Adrenal gland (tissue), 5 donors: Measurements from ENCODE around the gene MAP1B.

Experiments used
- POLR2A ChIP-seq, 2 donors: fragments of 450-650 bp; IDR thresholded peaks; one replicate each; pipeline ENCODE4 v1.6.1; 2017; ENCODE audit warnings: antibody characterized with exemption in 2 of 2, mild to moderate bottlenecking in 2 of 2, moderate library complexity in 1 of 2
- TF ChIP-seq, protein P1 (sequence below), 6 experiments: fragments of 450-650 bp in 4 of 6; fragments of 200-600 bp in 2 of 6; sonication (generic) in 1 of 6; IDR thresholded peaks; 1 replicate in 5 of 6; 2 replicates in 1 of 6; pipeline versions ENCODE4 v1.5.1 to v1.8.0; 2016 to 2021; ENCODE audit warnings: antibody characterized with exemption in 6 of 6, mild to moderate bottlenecking in 2 of 6, moderate library complexity in 1 of 6
- donor health status: DM: no; HTN: no; CAD: no.

DNA sequence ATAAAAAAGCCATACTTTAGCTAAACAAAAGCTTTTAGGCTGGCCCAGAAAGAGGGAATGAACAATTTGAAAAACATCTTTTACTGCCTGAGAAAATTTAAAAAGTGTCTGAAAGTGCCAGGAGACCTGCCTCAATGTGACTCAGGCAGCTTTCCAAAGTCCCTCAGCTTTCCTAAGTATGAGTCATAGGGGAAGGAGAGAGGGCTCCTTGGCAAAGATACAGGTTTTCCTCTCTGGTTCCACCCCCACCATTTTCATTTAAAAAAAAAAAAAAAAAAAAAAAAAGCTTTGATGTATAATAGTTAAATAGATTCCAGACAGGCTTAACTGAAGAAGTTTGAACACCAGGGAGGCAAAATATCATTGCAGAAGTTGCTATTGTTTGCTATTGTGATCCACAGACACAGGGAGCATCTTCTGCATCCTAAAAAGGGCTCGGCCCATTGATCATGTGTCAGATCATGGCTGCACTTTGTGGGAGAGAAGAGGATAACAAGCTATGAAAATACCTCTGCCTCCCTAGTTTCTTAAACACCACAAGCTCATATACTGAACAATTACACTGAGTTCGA is 141.2 kb downstream of the MAP1B start:
- TF ChIP-seq, protein P1, sequence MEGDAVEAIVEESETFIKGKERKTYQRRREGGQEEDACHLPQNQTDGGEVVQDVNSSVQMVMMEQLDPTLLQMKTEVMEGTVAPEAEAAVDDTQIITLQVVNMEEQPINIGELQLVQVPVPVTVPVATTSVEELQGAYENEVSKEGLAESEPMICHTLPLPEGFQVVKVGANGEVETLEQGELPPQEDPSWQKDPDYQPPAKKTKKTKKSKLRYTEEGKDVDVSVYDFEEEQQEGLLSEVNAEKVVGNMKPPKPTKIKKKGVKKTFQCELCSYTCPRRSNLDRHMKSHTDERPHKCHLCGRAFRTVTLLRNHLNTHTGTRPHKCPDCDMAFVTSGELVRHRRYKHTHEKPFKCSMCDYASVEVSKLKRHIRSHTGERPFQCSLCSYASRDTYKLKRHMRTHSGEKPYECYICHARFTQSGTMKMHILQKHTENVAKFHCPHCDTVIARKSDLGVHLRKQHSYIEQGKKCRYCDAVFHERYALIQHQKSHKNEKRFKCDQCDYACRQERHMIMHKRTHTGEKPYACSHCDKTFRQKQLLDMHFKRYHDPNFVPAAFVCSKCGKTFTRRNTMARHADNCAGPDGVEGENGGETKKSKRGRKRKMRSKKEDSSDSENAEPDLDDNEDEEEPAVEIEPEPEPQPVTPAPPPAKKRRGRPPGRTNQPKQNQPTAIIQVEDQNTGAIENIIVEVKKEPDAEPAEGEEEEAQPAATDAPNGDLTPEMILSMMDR (IDR thresholded peaks at IDR 0.05) = no peak
- TF ChIP-seq POLR2A (IDR thresholded peaks at IDR 0.05) = no peak
